HG02973 (cell line): Measurements from ENCODE around the gene GALNT4.

Source experiments
- ATAC-seq: cut with Tn5 transposase; IDR thresholded peaks from one replicate; pipeline ENCODE4 v1.9.1; 2021; ENCODE audit warnings: moderate library complexity; ENCODE audit not compliant: unreplicated experiment

The GALNT4 gene

GRCh38 chr12:89537389-89537788, 12.8 kb upstream of the GALNT4 start:
- no peak for ATAC-seq

GRCh38 chr12:89529738-89530137, 5.1 kb upstream of the GALNT4 start:
- ATAC-seq, result no peak

DNA sequence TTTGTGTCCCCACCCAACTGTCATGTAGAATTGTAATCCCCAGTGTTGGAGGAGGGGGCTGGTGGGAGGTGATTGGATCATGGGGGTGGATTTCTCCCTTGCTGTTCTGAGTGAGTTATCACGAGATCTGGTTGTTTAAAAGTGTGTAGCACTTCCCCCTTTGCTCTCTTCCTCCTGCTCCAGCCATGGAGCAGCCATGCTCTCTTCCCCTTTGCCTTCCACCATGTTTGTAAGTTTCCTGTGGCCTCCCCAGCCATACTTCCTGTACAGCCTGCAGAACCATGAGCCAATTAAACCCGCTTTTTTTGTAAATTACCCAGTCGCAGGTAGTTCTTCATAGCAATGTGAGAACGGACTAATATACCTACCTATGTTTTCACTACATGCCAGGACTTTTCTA, 3.8 kb upstream of the GALNT4 start:
- ATAC-seq, result no peak

DNA sequence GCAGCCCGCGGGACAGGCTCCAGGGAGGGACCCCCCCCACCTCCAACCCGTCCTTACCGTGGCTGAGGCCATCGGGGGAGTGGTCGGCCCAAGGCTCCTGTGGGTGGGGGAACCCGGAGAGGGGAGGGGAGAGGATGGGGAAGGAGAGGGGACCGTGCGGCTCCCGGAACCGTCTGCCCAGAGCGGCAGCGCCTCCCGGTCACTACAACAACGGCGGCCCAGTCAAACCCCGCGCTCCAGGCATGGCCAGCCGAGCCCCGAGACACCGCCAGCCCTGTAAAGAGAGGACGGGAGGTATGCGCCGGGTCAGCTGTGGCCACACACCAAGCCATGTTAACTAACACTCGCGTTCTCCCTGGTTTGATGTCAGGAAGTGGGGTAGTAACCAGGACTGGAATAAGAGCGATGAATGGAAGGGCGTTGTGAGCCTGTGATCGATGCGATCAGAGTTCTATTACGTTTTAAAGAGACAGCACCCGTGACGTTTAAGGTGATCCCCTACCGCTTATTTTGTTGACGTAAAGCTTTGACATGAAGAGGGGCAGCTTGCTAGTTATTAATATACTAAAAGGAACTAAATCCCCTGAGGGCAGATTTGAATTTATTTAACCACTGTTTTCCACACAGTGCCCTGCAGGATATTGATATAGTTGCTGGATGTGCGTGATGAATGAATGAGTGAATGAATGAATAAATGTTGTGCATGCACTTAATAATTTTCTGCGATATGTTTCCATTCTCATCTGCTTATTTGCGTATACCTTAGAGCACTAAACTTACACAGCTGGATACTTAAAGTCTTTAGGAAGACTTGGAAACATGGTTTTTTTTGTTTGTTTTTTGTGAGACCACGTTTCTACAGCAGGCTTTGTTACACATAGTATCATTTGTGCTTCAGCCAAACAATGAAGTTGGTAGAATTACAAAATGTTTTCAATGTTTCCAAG, 1.5 kb upstream of the GALNT4 start, which contains the start of gene POC1B:
Gene POC1B, minus strand, starts transcription at position 224 of the 947 bp plus-strand sequence. Its CDS starts 152 bp downstream, at position 72.
- peak; percentile 55 for ATAC-seq

- peak; percentile 22 for ATAC-seq
Measured at GRCh38 chr12:89525305-89525823, 768 bp upstream of the GALNT4 start.

DNA sequence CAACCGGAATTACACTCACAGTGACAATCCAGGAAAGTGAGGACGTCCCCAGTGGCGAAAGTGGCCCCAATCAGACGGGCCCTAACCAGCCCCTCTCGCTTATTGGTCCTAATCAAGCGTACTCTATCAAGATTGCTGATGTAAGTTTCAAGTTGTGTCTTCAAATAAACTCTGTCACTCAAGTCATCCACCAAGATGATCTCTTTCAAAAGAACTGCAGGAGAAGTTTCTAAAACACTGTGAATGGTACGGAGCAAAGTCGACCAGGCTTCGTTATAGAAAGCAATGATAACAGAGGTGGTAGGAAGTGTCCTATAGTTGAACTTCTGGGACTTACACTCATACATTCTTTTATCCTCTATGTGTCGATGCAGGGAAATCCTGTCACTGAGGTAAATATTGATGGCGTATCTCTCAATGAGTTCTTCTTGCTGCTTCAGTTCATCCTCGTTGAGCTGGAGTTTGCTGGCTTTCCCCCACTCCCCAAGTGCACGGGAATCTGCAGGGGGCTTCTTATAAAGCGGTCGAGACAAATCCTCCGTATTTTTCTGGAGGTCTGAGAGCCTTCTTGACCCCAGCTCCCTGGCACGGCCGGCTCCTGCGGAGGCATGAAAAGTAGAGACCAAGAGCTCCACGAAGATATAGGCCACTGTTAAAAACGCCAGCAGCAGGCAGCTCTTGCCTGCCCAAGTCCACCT, 604 bp downstream of the GALNT4 start:
- ATAC-seq, result no peak

DNA sequence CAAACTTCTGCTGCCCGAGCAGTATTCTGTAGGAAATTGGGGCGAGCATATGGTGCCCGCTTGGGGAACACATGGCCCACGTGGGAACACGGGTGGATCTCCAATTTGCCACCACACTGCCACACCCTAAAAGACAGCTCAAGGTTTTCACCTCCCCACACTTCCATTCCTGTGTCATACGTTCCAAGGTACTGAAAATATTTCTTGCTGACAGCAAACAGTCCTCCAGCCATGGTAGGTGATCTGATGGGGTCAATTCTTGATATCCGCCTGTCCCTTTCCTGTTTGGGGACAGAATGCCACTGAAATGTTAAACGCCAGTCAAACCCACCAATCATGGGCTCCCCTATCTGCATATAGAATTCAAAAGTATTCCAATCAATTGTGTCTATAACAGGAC, 1.2 kb downstream of the GALNT4 start:
- ATAC-seq, result no peak

DNA sequence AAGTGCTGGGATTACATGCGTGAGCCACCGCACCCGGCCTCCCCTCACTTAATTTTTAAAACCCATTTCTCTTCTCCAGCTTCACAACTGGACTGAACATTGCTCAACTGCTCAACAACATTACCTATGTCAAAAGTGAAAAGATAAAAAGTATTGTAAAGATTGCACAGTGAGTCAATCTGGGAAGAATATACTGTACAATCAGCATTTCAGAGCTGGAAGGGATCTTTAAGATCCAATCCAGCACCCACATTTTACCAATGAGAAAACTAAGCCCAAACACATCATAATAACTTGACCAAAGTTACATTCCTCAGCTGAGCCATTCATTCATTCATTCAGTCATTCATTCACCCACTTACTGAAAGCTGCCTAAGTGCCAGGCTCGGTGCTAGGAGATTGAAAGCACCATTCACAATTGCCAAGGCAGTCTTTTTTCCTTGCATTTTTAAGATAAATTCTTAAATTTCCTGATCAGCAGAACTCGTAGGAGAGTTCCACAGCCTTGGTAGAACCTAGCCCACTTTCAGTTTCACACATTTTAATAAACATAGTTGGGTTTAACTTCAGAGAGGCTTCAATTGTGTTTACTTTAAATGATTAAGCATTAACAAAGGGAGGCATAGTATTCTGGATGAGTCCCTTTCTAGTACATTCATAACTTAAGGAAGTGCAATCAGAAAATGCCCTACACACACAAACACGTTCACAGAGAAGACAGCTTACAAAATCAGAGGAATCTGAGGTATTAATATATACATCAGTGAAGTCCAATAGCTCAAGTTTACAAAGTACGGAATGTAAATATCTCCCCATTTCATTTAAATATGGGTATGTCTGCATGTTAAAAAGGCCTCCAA, 3.0 kb downstream of the GALNT4 start:
- ATAC-seq, result no peak

GRCh38 chr12:89517720-89518119, 6.9 kb downstream of the GALNT4 start:
- ATAC-seq, result no peak

DNA sequence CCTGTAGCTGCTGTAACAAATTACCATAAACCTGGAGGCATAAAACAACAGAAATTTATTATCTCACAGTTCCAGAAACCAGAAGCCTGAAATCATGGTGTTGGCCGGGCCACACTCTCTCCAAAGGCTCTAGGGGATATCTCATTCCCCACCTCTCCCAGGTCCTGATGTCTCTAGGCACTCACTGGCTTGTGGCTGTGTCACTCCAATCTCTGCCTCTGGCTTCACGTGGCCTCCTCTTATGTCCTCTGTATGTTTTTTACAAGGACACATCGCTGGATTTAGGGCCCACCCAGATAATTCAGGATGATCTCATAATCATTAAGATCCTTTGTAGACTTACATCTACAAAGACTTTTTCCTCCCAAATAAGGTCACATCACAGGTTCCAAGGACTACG, 8.0 kb downstream of the GALNT4 start:
- ATAC-seq, result no peak

GRCh38 chr12:89514751-89515150, 9.8 kb downstream of the GALNT4 start:
- peak; percentile 85 for ATAC-seq

- ATAC-seq, result no peak
Measured at GRCh38 chr12:89513544-89513943, 11.1 kb downstream of the GALNT4 start.

GRCh38 chr12:89507015-89507824, 17.4 kb downstream of the GALNT4 start:
- no peak for ATAC-seq

GRCh38 chr12:89506050-89506449, 18.5 kb downstream of the GALNT4 start:
- no peak for ATAC-seq

- ATAC-seq, result no peak
Measured at GRCh38 chr12:89504560-89505346, 19.8 kb downstream of the GALNT4 start.

DNA sequence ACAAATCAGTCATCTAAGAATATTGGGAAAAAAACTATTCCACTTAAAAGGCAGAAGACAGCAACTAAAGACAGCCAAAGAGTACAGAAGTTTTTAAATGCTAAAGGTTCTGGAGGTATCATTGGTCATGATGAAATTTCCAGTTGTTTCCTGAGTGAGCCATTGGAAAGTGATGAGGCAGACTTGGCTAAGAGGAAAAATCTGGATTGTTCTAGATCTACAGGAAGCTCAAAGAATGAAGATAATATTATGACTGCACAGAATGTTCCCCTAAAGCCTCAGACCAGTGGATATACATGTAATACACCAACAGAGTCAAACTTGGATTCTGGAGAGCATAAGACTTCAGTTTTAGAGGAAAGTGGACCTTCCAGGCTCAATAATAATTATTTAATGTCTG, 22.8 kb downstream of the GALNT4 start:
- ATAC-seq, result no peak

GRCh38 chr12:89499857-89500256, 24.7 kb downstream of the GALNT4 start:
- no peak for ATAC-seq

DNA sequence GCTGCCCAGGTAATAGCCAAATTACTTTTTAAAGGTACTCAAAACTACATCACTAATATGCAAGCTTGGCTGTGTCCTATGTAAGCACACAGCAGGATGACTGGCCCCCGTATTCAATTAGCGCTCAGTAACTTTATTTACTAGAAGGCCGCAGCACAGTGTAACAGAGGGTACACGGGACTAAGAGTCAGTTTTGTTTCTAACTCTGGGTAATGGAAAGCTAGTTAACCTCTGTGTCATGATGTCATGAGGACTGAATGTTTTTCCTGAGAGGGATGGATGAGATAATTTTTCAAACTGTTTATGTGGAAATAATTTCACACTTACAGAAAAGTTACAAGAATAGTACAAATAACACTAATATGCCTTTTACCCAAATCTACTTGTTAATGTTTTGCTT, 27.1 kb downstream of the GALNT4 start:
- ATAC-seq, result no peak

- ATAC-seq, result no peak
Measured at GRCh38 chr12:89497005-89497404, 27.6 kb downstream of the GALNT4 start.
